Esophagus squamous epithelium (tissue), 5 donors: ENCODE data around the gene ANK2. TPM values are rescaled to one million over a fixed set of nuclear protein-coding genes. Genes with fewer than 3 reads are reported as not detected.
"Not testable (repeated sequence)": the region's sequence is repeated elsewhere in the genome, so short reads cannot be mapped to it uniquely, and the experiment has no call there.

Source experiments
- DNase-seq: peaks from one replicate; lab custom pipeline; 2025; lab: John Stamatoyannopoulos, UW
- H3K27ac ChIP-seq, 4 donors: fragments of 200-600 bp; sonication (generic); one replicate each; pipeline ENCODE4 v1.5.1; 2016 to 2019; ENCODE audit warnings: mild to moderate bottlenecking in 1 of 4
- H3K27me3 ChIP-seq, 4 donors: fragments of 200-600 bp; sonication (generic); 1 replicate in 3 of 4; 2 replicates in 1 of 4; pipeline versions ENCODE4 v1.5.1 to v1.6.0; 2017 to 2021; ENCODE audit warnings: antibody characterized with exemption in 1 of 4
- H3K36me3 ChIP-seq, 3 donors: fragments of 200-600 bp; sonication (generic); one replicate each; pipeline ENCODE4 v1.5.1; 2016 to 2019
- H3K4me1 ChIP-seq, 3 donors: fragments of 200-600 bp; sonication (generic); one replicate each; pipeline ENCODE4 v1.5.1; 2017 to 2019
- H3K4me3 ChIP-seq, 4 donors: fragments of 200-600 bp; sonication (generic); 1 replicate in 3 of 4; 2 replicates in 1 of 4; pipeline ENCODE4 v1.5.1; 2016 to 2019; ENCODE audit warnings: mild to moderate bottlenecking in 2 of 4, moderate library complexity in 1 of 4
- H3K9me3 ChIP-seq, 3 donors: fragments of 200-600 bp; sonication (generic); one replicate each; pipeline ENCODE4 v1.5.1; 2016 to 2019
- POLR2A ChIP-seq, 4 donors: fragments of 450-650 bp; IDR thresholded peaks; one replicate each; pipeline ENCODE4 v1.6.1; 2017; ENCODE audit warnings: antibody characterized with exemption in 4 of 4, mild to moderate bottlenecking in 4 of 4, moderate library complexity in 3 of 4
- WGBS, 2 donors: methylation state at CpG; one replicate each; pipeline ENCODE4 v1.1.5; 2018; 5-methylcytosine and 5-hydroxymethylcytosine counted together
- intact Hi-C: fragments of 100-400 bp; cut with DNase I; formaldehyde crosslinking; loops from one replicate; pipeline ENCODE4 v1.15.0; 2022
- total RNA-seq, 4 donors: library from RNA; depleted of rRNA; stranded (reverse); fragments of >200 nt; gene quantifications; one replicate each; pipeline ENCODE4 v1.1.0, GENCODE V29; 2016
- TF ChIP-seq, protein P1 (sequence below), 6 experiments: fragments of 450-650 bp in 4 of 6; fragments of 200-600 bp in 2 of 6; sonication (generic) in 2 of 6; IDR thresholded peaks; one replicate each; pipeline ENCODE4 v1.5.1; 2016 to 2019; ENCODE audit warnings: antibody characterized with exemption in 6 of 6, mild to moderate bottlenecking in 4 of 6, moderate library complexity in 4 of 6
- donor health status: DM: yes; HTN: yes; CAD: no.

ANK2 gene
- total RNA-seq, 4 donors from 2014 or later: 1.4 to 20.8 (median 9.6) TPM

DNA sequence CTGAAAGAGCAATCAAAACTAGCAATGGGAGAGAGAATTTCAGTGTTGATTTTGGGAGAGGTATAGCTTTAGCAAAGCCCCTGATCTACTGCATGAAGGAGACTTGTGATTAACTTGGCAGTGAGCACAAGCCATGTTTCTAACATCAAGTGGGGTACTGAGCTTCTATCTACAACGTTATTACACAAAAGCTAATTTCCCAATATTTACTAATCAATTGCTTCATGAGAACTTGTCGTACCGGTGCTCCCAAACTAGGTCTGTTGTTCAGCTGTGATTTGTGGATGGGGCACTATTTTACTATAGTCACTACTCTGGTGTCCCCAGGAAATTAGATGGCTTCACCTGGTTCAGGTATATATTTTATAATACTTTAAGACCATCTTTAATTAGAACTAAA is 16.2 kb downstream of the ANK2 start:
- intact Hi-C loops: no loop called here
- no peak overlapping the region for H3K27ac ChIP-seq
- no peaks in the 10 kb centered on the region for H3K36me3 ChIP-seq
- H3K4me1 ChIP-seq: no peaks in the 10 kb centered on the region
- DNase-seq: no peak
- no peak overlapping the region for H3K4me3 ChIP-seq
- TF ChIP-seq POLR2A (IDR thresholded peaks at IDR 0.05): no peak
- H3K27me3 ChIP-seq: no peaks in the 10 kb centered on the region
- no peaks in the 10 kb centered on the region for H3K9me3 ChIP-seq
- 75% methylated on average over 3 of the region's 3 CpGs for WGBS, 2 donors

DNA sequence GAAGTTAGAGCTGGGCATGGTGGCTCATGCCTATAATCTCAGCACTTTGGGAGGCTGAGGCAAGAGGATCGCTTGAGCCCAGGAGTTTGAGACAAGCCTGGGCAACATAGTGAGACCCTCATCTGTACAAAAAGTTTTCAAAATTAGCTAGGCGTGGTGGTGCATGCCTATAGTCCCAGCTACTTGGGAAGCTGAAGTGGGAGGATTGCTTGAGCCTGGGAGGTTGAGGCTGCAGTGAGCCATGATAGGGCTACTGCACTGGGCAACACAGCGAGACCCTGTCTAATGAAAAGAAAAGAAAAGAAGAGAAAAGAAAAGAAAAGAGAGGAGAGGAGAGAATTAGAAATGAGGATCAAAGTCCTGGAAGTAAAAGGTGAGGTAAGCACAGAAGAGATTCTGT is 19.3 kb downstream of the ANK2 start:
- DNase-seq, intact Hi-C loops, H3K4me3 ChIP-seq, H3K36me3 ChIP-seq, H3K27me3 ChIP-seq, H3K9me3 ChIP-seq, H3K4me1 ChIP-seq, H3K27ac ChIP-seq: not testable (repeated sequence)
- WGBS, 2 donors: 79 to 82% methylated on average over 3 of the region's 3 CpGs

DNA sequence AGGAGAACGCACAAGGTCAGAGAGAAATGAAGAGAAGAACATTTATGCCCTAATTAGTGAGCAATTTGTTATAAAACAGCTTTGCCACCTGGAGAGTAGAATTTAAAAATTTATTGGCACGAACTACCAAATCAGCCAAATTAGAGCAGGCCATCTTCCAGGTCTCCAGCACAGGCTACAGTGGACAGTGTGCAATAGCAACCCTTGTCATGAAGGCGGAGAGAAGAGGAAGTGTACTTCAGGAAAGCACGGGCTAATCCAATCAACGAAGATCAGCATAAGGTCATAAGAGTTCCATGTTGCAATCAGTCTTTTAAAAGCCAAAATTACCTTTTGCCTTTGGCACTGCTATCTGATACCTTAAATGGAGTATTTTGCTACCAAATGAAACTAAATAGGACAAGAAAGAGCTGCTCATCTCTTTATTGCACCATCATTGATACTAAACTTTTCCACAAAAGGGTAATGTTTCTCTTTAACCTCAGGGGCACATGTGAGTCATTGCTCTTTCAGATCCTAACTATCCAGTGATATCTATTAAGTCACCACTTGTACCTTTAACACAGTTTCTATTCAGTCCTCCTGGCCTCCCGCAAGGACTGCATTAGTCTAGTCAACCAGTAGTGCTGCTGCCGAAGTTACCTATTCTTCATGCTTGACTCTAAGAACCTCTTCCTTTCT is 19.9 kb downstream of the ANK2 start:
- no peak for TF ChIP-seq POLR2A (IDR thresholded peaks at IDR 0.05)
- TF ChIP-seq, protein P1, sequence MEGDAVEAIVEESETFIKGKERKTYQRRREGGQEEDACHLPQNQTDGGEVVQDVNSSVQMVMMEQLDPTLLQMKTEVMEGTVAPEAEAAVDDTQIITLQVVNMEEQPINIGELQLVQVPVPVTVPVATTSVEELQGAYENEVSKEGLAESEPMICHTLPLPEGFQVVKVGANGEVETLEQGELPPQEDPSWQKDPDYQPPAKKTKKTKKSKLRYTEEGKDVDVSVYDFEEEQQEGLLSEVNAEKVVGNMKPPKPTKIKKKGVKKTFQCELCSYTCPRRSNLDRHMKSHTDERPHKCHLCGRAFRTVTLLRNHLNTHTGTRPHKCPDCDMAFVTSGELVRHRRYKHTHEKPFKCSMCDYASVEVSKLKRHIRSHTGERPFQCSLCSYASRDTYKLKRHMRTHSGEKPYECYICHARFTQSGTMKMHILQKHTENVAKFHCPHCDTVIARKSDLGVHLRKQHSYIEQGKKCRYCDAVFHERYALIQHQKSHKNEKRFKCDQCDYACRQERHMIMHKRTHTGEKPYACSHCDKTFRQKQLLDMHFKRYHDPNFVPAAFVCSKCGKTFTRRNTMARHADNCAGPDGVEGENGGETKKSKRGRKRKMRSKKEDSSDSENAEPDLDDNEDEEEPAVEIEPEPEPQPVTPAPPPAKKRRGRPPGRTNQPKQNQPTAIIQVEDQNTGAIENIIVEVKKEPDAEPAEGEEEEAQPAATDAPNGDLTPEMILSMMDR (IDR thresholded peaks at IDR 0.05): no peak
- Histone ChIP-seq H3K4me1 (no peaks in the 10 kb centered on the region), H3K27ac (no peak overlapping the region), H3K4me3 (no peak overlapping the region), H3K36me3 (no peaks in the 10 kb centered on the region), H3K9me3 (no peaks in the 10 kb centered on the region), H3K27me3 (no peaks in the 10 kb centered on the region)
- no peak for DNase-seq
- intact Hi-C loops: no loop called here
- 77 to 84% methylated on average over 7 of the region's 7 CpGs for WGBS, 2 donors

DNA sequence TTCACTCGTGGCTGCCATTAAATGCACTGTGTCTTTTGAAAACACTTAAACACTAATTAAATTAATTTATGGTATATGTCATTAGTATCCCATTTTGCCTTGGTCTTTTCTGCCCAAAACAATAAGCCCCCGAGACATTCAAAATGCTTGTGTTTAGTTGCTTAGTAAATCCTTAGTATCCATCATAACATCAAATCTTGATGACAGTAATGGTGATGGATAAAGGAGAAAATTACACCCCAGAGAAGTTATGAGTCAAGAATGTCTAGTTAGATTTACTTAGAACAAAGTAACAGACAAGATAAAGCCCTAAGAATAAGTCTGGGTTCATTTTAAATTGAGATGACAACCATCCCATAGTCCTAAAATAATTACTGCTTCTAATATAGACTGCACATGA is 21.3 kb downstream of the ANK2 start:
- TF ChIP-seq, protein P1 (IDR thresholded peaks at IDR 0.05): no peak
- no peak for TF ChIP-seq POLR2A (IDR thresholded peaks at IDR 0.05)
- H3K4me3 ChIP-seq: no peak overlapping the region
- intact Hi-C loops: no loop called here
- H3K27ac ChIP-seq: no peak overlapping the region
- H3K9me3 ChIP-seq: no peaks in the 10 kb centered on the region
- no peak for DNase-seq
- no peaks in the 10 kb centered on the region for H3K4me1 ChIP-seq
- WGBS, 2 donors: 60 to 67% methylated on average over 2 of the region's 2 CpGs
- no peaks in the 10 kb centered on the region for H3K27me3 ChIP-seq
- no peaks in the 10 kb centered on the region for H3K36me3 ChIP-seq

DNA sequence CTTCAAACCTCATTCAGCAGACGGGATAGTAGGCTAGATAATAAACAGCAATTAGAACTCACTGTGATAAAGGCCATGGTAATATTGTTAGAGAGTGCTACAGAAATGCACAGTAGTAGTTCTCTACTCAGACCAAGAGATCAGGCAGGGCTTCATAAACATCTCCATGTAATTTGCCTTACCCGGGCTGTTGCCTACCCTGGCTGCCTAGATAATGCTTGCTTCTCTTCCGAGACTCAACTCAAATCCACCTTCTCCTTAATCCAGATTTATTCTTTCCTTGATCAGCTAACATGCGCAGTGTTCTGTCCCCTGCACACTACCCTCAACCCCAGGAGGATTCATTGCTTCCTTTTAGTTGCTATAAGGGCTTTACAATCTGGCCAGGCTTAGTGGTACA is 21.8 kb downstream of the ANK2 start:
- Histone ChIP-seq H3K9me3 (no peaks in the 10 kb centered on the region), H3K4me3 (no peak overlapping the region), H3K27ac (no peak overlapping the region), H3K27me3 (no peaks in the 10 kb centered on the region), H3K4me1 (no peaks in the 10 kb centered on the region), H3K36me3 (no peaks in the 10 kb centered on the region)
- no peak for TF ChIP-seq POLR2A (IDR thresholded peaks at IDR 0.05)
- TF ChIP-seq, protein P1 (IDR thresholded peaks at IDR 0.05): no peak
- intact Hi-C loops: no loop called here
- no peak for DNase-seq
- 87 to 98% methylated on average over 3 to 4 of the region's 4 CpGs for WGBS, 2 donors

DNA sequence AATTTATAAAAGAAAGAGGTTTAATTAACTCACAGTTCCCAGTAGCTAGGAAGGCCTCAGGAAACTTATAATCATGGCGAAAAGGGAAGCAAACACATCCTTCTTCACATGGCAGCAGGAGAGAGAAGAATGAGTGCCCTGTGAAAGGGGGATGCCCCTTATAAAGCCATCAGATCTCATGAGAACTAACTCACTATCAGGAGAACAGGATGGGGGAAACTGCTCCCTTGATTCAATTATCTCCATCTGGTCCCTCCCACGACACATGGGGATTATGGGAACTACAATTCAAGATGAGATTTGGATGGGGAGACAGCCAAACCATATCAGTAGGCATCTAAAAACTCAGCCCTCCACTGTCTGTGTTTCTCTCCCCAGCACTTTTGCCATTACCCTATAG is 22.4 kb downstream of the ANK2 start:
- TF ChIP-seq, protein P1 (IDR thresholded peaks at IDR 0.05): no peak
- Histone ChIP-seq H3K27ac (no peak overlapping the region), H3K4me1 (no peaks in the 10 kb centered on the region), H3K9me3 (no peaks in the 10 kb centered on the region), H3K4me3 (no peak overlapping the region), H3K27me3 (no peaks in the 10 kb centered on the region), H3K36me3 (no peaks in the 10 kb centered on the region)
- intact Hi-C loops: no loop called here
- 68 to 74% methylated on average over 2 of the region's 2 CpGs for WGBS, 2 donors
- no peak for DNase-seq
